Adrenal gland (tissue), 5 donors: ENCODE measurements around the gene DLG5.

ENCODE experiments used
- POLR2A ChIP-seq, 2 donors: fragments of 450-650 bp; IDR thresholded peaks; one replicate each; pipeline ENCODE4 v1.6.1; 2017; ENCODE audit warnings: antibody characterized with exemption in 2 of 2, mild to moderate bottlenecking in 2 of 2, moderate library complexity in 1 of 2
- TF ChIP-seq, protein P1 (sequence below), 6 experiments: fragments of 450-650 bp in 4 of 6; fragments of 200-600 bp in 2 of 6; sonication (generic) in 1 of 6; IDR thresholded peaks; 1 replicate in 5 of 6; 2 replicates in 1 of 6; pipeline versions ENCODE4 v1.5.1 to v1.8.0; 2016 to 2021; ENCODE audit warnings: antibody characterized with exemption in 6 of 6, mild to moderate bottlenecking in 2 of 6, moderate library complexity in 1 of 6
- donor health status: DM: no; HTN: no; CAD: no.

DNA sequence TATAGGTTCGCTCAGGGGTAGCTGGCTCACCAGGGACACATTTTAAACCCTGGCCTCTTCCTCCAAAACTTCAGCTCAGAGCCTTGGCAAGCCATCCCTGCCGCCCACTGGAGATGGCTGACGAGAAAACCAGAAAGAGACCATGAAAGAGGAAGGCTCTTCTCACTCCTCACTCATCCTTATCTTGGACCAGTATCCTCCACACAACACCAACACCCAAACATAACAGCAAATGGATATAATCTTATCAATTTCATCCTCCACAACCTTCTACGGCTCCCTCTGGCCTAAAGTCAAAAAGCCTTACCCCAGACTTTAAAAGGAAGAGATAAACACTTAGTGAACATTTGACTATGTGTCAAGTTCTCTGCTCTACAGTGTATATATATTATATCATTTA lies 26.9 kb downstream of the DLG5 start:
- TF ChIP-seq, protein P1, sequence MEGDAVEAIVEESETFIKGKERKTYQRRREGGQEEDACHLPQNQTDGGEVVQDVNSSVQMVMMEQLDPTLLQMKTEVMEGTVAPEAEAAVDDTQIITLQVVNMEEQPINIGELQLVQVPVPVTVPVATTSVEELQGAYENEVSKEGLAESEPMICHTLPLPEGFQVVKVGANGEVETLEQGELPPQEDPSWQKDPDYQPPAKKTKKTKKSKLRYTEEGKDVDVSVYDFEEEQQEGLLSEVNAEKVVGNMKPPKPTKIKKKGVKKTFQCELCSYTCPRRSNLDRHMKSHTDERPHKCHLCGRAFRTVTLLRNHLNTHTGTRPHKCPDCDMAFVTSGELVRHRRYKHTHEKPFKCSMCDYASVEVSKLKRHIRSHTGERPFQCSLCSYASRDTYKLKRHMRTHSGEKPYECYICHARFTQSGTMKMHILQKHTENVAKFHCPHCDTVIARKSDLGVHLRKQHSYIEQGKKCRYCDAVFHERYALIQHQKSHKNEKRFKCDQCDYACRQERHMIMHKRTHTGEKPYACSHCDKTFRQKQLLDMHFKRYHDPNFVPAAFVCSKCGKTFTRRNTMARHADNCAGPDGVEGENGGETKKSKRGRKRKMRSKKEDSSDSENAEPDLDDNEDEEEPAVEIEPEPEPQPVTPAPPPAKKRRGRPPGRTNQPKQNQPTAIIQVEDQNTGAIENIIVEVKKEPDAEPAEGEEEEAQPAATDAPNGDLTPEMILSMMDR (IDR thresholded peaks at IDR 0.05), result no peak
- no peak for TF ChIP-seq POLR2A (IDR thresholded peaks at IDR 0.05)
